Kidney (tissue), 14 donors: ENCODE measurements around the gene ZNF236. TPM values are rescaled to one million over a fixed set of nuclear protein-coding genes. Genes with fewer than 3 reads are reported as not detected.

Experiments
- DNase-seq, 5 donors: peaks; one replicate each; pipeline ENCODE4 v3.0.0-alpha.2; 2013 to 2020
- FAIRE-seq: peaks from 2 replicates; lab custom pipeline; 2012; peaks lifted over from hg19 to GRCh38; lab: Jason Lieb, UNC
- H3K27ac ChIP-seq, 2 donors: one replicate each; pipeline ENCODE4 v1.7.0; 2013; ENCODE audit warnings: low read depth in 2 of 2, low read length in 2 of 2, inconsistent platforms in 1 of 2
- H3K27me3 ChIP-seq: one replicate; pipeline ENCODE4 v1.7.1; 2013; ENCODE audit warnings: low read length, inconsistent platforms; ENCODE audit not compliant: control insufficient read depth, insufficient read depth
- H3K36me3 ChIP-seq, 3 donors: one replicate each; pipeline versions ENCODE4 v1.7.0 to v1.7.1; 2013; ENCODE audit warnings: low read length in 3 of 3, control low read depth in 1 of 3, inconsistent platforms in 1 of 3; ENCODE audit not compliant: insufficient read depth in 3 of 3, control insufficient read depth in 2 of 3
- H3K4me1 ChIP-seq, 3 donors: one replicate each; pipeline versions ENCODE4 v1.7.0 to v1.7.1; 2013; ENCODE audit warnings: low read length in 3 of 3, inconsistent platforms in 1 of 3, low read depth in 1 of 3; ENCODE audit not compliant: control insufficient read depth in 2 of 3, insufficient read depth in 2 of 3
- H3K4me3 ChIP-seq, 3 donors: one replicate each; pipeline versions ENCODE4 v1.7.0 to v1.8.1; 2013; ENCODE audit warnings: low read length in 3 of 3, control low read depth in 1 of 3, inconsistent platforms in 1 of 3
- H3K9ac ChIP-seq, 3 donors: one replicate each; pipeline versions ENCODE4 v1.7.0 to v1.7.1; 2013; ENCODE audit warnings: low read length in 3 of 3, control low read depth in 1 of 3, inconsistent platforms in 1 of 3
- H3K9me3 ChIP-seq, 3 donors: one replicate each; pipeline versions ENCODE4 v1.7.0 to v1.7.1; 2013; ENCODE audit warnings: low read length in 3 of 3, control low read depth in 1 of 3, inconsistent platforms in 1 of 3; ENCODE audit not compliant: control insufficient read depth in 2 of 3, insufficient read depth in 1 of 3
- intact Hi-C: fragments of 100-400 bp; cut with DNase I; formaldehyde crosslinking; loops from one replicate; pipeline ENCODE4 v1.11.1; 2022
- polyA plus RNA-seq: library from polyadenylated mRNA; stranded (reverse); fragments of 350-450 nt; fragmentation: Illumina TruSeq; extraction: RNeasy Lipid Tissue Mini Kit (QIAGEN cat#74804); gene quantifications from one replicate; pipeline ENCODE4 v1.2.3, GENCODE V29; 2014; ENCODE audit warnings: low read depth, low replicate concordance; ENCODE audit not compliant: insufficient read depth
- total RNA-seq: library from RNA; stranded (reverse); fragmentation: NEBNext Ultra II Directional; extraction: Animal tissue kit (Norgen Biotek cat#: 25700); gene quantifications from one replicate; pipeline ENCODE4 v1.2.1, GENCODE V29; 2021
- TF ChIP-seq, protein P1 (sequence below): IDR thresholded peaks from 3 replicates; pipeline ENCODE4 v1.5.1; 2012; ENCODE audit warnings: mild to moderate bottlenecking, moderate library complexity, borderline replicate concordance; ENCODE audit not compliant: insufficient read depth; ENCODE audit errors: extremely low read depth
- donor health status: control.
- donor health status: control.
- donor health status: control.
- donor health status: control.
- donor health status: control.
- donor health status: DM: yes; HTN: yes; CAD: no.
- donor health status: Normal renal cell carcinoma (clear cell type).

ZNF236 gene
- total and polyA plus RNA-seq, 2 donors from 2014 or later: 1.1 to 18.6 TPM

DNA sequence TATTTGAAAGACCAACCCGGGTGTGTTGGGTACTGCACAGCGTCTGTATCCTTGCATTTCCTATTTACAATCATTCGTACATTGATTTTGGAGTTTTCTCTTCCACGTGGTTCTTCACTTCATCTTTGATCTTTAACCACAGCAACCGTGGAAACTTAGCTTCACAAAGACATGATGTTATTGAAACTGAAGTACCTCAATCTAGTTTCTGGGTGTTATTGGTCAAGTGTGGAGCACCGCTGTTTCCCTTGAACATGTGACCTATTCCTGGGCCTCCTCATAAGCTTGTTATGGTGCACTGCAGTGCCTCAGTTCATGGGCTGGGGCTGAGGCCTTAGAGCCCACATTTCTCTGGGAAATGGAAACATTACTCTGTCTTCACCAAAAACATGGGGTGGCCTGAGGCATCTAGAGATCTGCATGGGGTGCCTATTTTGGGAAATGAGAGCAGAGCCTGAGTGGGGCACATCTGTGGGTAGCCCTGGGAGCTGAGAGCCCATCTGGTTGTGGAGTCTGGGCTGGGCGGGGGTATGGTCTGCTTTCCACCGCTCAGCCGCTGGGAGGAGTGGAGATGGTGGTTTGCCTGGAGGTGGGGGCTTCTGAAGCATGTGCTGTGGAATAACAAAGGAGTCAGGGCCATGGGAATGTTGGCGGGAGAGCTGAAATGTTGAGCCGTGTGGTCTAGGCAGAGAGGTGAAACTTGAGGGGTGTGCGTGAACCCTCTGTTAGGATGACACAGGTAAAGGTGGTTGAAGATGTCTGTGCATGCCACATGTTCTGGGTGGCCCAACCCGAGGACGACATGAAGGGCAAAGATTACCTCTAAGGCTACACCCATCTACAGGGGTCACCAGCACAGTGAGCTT, 37.4 kb downstream of the ZNF236 start:
- TF ChIP-seq, protein P1, sequence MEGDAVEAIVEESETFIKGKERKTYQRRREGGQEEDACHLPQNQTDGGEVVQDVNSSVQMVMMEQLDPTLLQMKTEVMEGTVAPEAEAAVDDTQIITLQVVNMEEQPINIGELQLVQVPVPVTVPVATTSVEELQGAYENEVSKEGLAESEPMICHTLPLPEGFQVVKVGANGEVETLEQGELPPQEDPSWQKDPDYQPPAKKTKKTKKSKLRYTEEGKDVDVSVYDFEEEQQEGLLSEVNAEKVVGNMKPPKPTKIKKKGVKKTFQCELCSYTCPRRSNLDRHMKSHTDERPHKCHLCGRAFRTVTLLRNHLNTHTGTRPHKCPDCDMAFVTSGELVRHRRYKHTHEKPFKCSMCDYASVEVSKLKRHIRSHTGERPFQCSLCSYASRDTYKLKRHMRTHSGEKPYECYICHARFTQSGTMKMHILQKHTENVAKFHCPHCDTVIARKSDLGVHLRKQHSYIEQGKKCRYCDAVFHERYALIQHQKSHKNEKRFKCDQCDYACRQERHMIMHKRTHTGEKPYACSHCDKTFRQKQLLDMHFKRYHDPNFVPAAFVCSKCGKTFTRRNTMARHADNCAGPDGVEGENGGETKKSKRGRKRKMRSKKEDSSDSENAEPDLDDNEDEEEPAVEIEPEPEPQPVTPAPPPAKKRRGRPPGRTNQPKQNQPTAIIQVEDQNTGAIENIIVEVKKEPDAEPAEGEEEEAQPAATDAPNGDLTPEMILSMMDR: no peak
- no peaks in the 10 kb centered on the region for H3K27me3 ChIP-seq
- no peak overlapping the region for H3K9ac ChIP-seq
- H3K27ac ChIP-seq: peak overlapping the region in 1 of 2 donors; percentile 49
- no peak overlapping the region for H3K4me3 ChIP-seq
- FAIRE-seq (no peak), DNase-seq (no peak)
- peaks cover 0 to 3% (median 0%) of the 10 kb centered on the region in 3 donors for H3K4me1 ChIP-seq
- H3K36me3 ChIP-seq: peaks cover 2 to 12% (median 7%) of the 10 kb centered on the region in 3 donors
- H3K9me3 ChIP-seq: no peaks in the 10 kb centered on the region
- intact Hi-C loops: no loop called here

GRCh38 chr18:76860411-76860810, 38.1 kb downstream of the ZNF236 start:
- Histone ChIP-seq H3K27ac (no peak overlapping the region), H3K4me3 (no peak overlapping the region), H3K9ac (no peak overlapping the region), H3K4me1 (peaks cover 0 to 3% (median 0%) of the 10 kb centered on the region in 3 donors), H3K27me3 (no peaks in the 10 kb centered on the region), H3K36me3 (peaks cover 2 to 12% (median 7%) of the 10 kb centered on the region in 3 donors), H3K9me3 (no peaks in the 10 kb centered on the region)
- FAIRE-seq (no peak), DNase-seq (no peak)
- TF ChIP-seq, protein P1: no peak
- intact Hi-C loops: no loop called here

- Histone ChIP-seq H3K9ac (no peak overlapping the region), H3K27ac (no peak overlapping the region), H3K27me3 (no peaks in the 10 kb centered on the region), H3K9me3 (no peaks in the 10 kb centered on the region), H3K4me3 (no peak overlapping the region), H3K36me3 (peaks cover 2 to 20% (median 13%) of the 10 kb centered on the region in 3 donors), H3K4me1 (no peaks in the 10 kb centered on the region)
- TF ChIP-seq, protein P1: no peak
- DNase-seq (no peak), FAIRE-seq (no peak)
- intact Hi-C loops: no loop called here
Measured at GRCh38 chr18:76866666-76867065, 44.3 kb downstream of the ZNF236 start.
